SK-N-SH treated with all-trans-retinoic acid at 6 μM for 48 hours (cell line): ENCODE measurements around the gene RGS10.

Source experiments
- ATAC-seq: fragments of 200-7000 bp; cut with Tn5 transposase; 3 replicates; pipeline ENCODE4 v1.9.1; 2020; ENCODE audit warnings: mild to moderate bottlenecking, moderate library complexity
- ARNTL ChIP-seq: fragments of 450-650 bp; formaldehyde crosslinking; IDR thresholded peaks from 2 replicates; pipeline ENCODE4 v1.5.0; 2020; ENCODE audit warnings: low read depth, mild to moderate bottlenecking, moderate library complexity, borderline replicate concordance
- BACH2 ChIP-seq: fragments of 250-450 bp; sonication (Bioruptor Pico); IDR thresholded peaks from 2 replicates; pipeline ENCODE4 v1.9.0; 2021; ENCODE audit warnings: mild to moderate bottlenecking, borderline replicate concordance
- CREB5 ChIP-seq: fragments of 250-450 bp; sonication (Bioruptor Pico); IDR thresholded peaks from 2 replicates; pipeline ENCODE4 v1.5.1; 2020; ENCODE audit warnings: low read depth, mild to moderate bottlenecking, moderate library complexity
- CSDC2 ChIP-seq: fragments of 250-450 bp; sonication (Bioruptor Pico); IDR thresholded peaks from 2 replicates; pipeline ENCODE4 v1.5.0; 2020; ENCODE audit warnings: mild to moderate bottlenecking, moderate library complexity
- CSRNP3 ChIP-seq: fragments of 250-450 bp; sonication (Bioruptor Pico); IDR thresholded peaks from 2 replicates; pipeline ENCODE4 v1.5.1; 2021; ENCODE audit warnings: mild to moderate bottlenecking, moderate library complexity
- ESRRG ChIP-seq: fragments of 250-450 bp; sonication (Bioruptor Pico); IDR thresholded peaks from 2 replicates; pipeline ENCODE4 v1.6.1; 2021; ENCODE audit warnings: mild to moderate bottlenecking
- GLIS3 ChIP-seq: fragments of 250-450 bp; sonication (Bioruptor Pico); IDR thresholded peaks from 2 replicates; pipeline ENCODE4 v1.5.0; 2020; ENCODE audit warnings: mild to moderate bottlenecking, moderate library complexity
- ISL1 ChIP-seq: fragments of 250-450 bp; sonication (Bioruptor Pico); IDR thresholded peaks from 2 replicates; pipeline ENCODE4 v2.1.2; 2022; ENCODE audit warnings: mild to moderate bottlenecking, moderate library complexity
- OSR1 ChIP-seq: fragments of 250-450 bp; sonication (Bioruptor Pico); IDR thresholded peaks from 2 replicates; pipeline ENCODE4 v1.8.0; 2022; ENCODE audit warnings: moderate library complexity, mild to moderate bottlenecking, inconsistent platforms
- PATZ1 ChIP-seq: fragments of 250-450 bp; sonication (Bioruptor Pico); IDR thresholded peaks from 2 replicates; pipeline ENCODE4 v1.8.0; 2020; ENCODE audit warnings: mild to moderate bottlenecking, moderate library complexity, borderline replicate concordance
- POU6F1 ChIP-seq: fragments of 250-450 bp; sonication (Bioruptor Pico); IDR thresholded peaks from 2 replicates; pipeline ENCODE4 v1.8.0; 2021; ENCODE audit warnings: low read depth, mild to moderate bottlenecking, moderate library complexity, borderline replicate concordance
- PPARA ChIP-seq: fragments of 250-450 bp; sonication (Bioruptor Pico); IDR thresholded peaks from 2 replicates; pipeline ENCODE4 v1.5.0; 2020; ENCODE audit warnings: mild to moderate bottlenecking, borderline replicate concordance
- RARB ChIP-seq: fragments of 250-450 bp; sonication (Bioruptor Pico); IDR thresholded peaks from 2 replicates; pipeline ENCODE4 v1.8.0; 2021; ENCODE audit warnings: mild to moderate bottlenecking, moderate library complexity
- SNAI2 ChIP-seq: fragments of 250-450 bp; sonication (Bioruptor Pico); IDR thresholded peaks from 2 replicates; pipeline ENCODE4 v1.5.0; 2020; ENCODE audit warnings: mild to moderate bottlenecking, moderate library complexity
- TCF4 ChIP-seq: fragments of 250-450 bp; sonication (Bioruptor Pico); IDR thresholded peaks from 2 replicates; pipeline ENCODE4 v1.8.0; 2021; ENCODE audit warnings: mild to moderate bottlenecking, moderate library complexity, borderline replicate concordance
- TOX ChIP-seq: fragments of 250-450 bp; sonication (Bioruptor Pico); IDR thresholded peaks from 2 replicates; pipeline ENCODE4 v1.8.0; 2021; ENCODE audit warnings: mild to moderate bottlenecking, moderate library complexity, borderline replicate concordance
- TSHZ2 ChIP-seq: fragments of 250-450 bp; sonication (Bioruptor Pico); IDR thresholded peaks from 2 replicates; pipeline ENCODE4 v1.5.0; 2020; ENCODE audit warnings: mild to moderate bottlenecking, moderate library complexity
- ZC3H10 ChIP-seq: fragments of 250-450 bp; sonication (Bioruptor Pico); IDR thresholded peaks from 2 replicates; pipeline ENCODE4 v1.5.1; 2021; ENCODE audit warnings: mild to moderate bottlenecking, moderate library complexity
- ZFP3 ChIP-seq: fragments of 250-450 bp; sonication (Bioruptor Pico); IDR thresholded peaks from 2 replicates; pipeline ENCODE4 v1.5.0; 2020; ENCODE audit warnings: mild to moderate bottlenecking, moderate library complexity
- ZNF565 ChIP-seq: fragments of 450-650 bp; formaldehyde crosslinking; conservative IDR thresholded peaks from 2 replicates; pipeline ENCODE4 v1.5.0; 2020; ENCODE audit warnings: low read depth, mild to moderate bottlenecking, moderate library complexity
- ZNF70 ChIP-seq: fragments of 450-650 bp; formaldehyde crosslinking; IDR thresholded peaks from 2 replicates; pipeline ENCODE4 v1.5.0; 2020; ENCODE audit warnings: mild to moderate bottlenecking, moderate library complexity
- ZNF8 ChIP-seq: fragments of 450-650 bp; formaldehyde crosslinking; IDR thresholded peaks from 2 replicates; pipeline ENCODE4 v1.5.0; 2020; ENCODE audit warnings: mild to moderate bottlenecking, moderate library complexity

The RGS10 gene

DNA sequence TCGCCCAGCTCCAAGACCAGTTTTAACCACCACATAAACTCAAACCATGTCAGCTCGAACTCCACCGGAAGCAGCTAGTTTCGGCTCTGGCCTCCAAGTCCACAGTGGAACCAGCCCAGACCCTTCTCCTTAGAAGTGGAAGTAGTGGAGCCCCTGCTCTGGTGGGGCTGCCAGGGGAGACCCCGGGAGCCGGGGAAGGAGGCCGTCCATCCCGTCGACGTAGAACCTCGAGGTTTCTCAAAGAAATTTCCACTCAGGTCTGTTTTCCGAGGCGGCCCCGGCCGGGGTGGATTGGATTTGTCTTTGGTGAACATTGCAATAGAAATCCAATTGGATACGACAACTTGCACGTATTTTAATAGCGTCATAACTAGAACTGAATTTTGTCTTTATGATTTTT, 87.5 kb downstream of the RGS10 start (continued):
- TF ChIP-seq OSR1 (no peak), TCF4 (CRISPR knock-in tag) (no peak), ESRRG (CRISPR knock-in tag) (no peak), ARNTL (CRISPR knock-in tag) (no peak), ZNF70 (CRISPR knock-in tag) (no peak)
- TF ChIP-seq, all 23 proteins: peak for 0

- TF ChIP-seq SNAI2: no peak
- no peak for TF ChIP-seq ARNTL (CRISPR knock-in tag)
- no peak for TF ChIP-seq ZFP3 (CRISPR knock-in tag)
- no peak for TF ChIP-seq ZNF8
- TF ChIP-seq PATZ1: no peak
- TF ChIP-seq POU6F1: no peak
- no peak for TF ChIP-seq TCF4 (CRISPR knock-in tag)
- no peak for TF ChIP-seq ISL1 (CRISPR knock-in tag)
- TF ChIP-seq BACH2 (CRISPR knock-in tag): no peak
- TF ChIP-seq ZNF70 (CRISPR knock-in tag): no peak
- TF ChIP-seq CSRNP3 (CRISPR knock-in tag): no peak
- no peak for TF ChIP-seq PPARA (CRISPR knock-in tag)
- TF ChIP-seq RARB (CRISPR knock-in tag): no peak
- TF ChIP-seq CSDC2 (CRISPR knock-in tag): no peak
- no peak for TF ChIP-seq GLIS3 (CRISPR knock-in tag)
- TF ChIP-seq ZC3H10 (CRISPR knock-in tag): no peak
- no peak for TF ChIP-seq ZNF565
- ATAC-seq: no peak
Measured at GRCh38 chr10:119454316-119454715, 88.2 kb downstream of the RGS10 start.

- ATAC-seq: no peak
- TF ChIP-seq RARB (CRISPR knock-in tag): no peak
- TF ChIP-seq TSHZ2 (CRISPR knock-in tag): no peak
- no peak for TF ChIP-seq TOX (CRISPR knock-in tag)
- no peak for TF ChIP-seq SNAI2
- TF ChIP-seq OSR1: no peak
- TF ChIP-seq CSRNP3 (CRISPR knock-in tag): no peak
- TF ChIP-seq, all 23 proteins: peak for 0
Measured at GRCh38 chr10:119453313-119453712, 89.2 kb downstream of the RGS10 start.

- ATAC-seq: no peak
- TF ChIP-seq TOX (CRISPR knock-in tag) (no peak), SNAI2 (no peak), POU6F1 (no peak), GLIS3 (CRISPR knock-in tag) (no peak), CREB5 (CRISPR knock-in tag) (no peak), ESRRG (CRISPR knock-in tag) (no peak), ZFP3 (CRISPR knock-in tag) (no peak), ZNF565 (no peak)
Measured at GRCh38 chr10:119452396-119452795, 90.1 kb downstream of the RGS10 start.
